SK-N-SH (cell line): Measurements from ENCODE around the gene NLK. TPM values are rescaled to one million over a fixed set of nuclear protein-coding genes. Genes with fewer than 3 reads are reported as not detected.

ENCODE experiments used
- CTCF ChIA-PET: fragments of 300-600, 350-600 bp; formaldehyde crosslinking; extraction: SDS; loops from one replicate; lab custom pipeline; 2021; lab: Yijun Ruan, JAX
- POLR2A ChIA-PET: fragments of 350-600 bp; sonication (Branson Sonifier 250); formaldehyde crosslinking; extraction: SDS; loops from one replicate; lab custom pipeline; 2020; ENCODE audit warnings: antibody characterized with exemption, inconsistent platforms; lab: Yijun Ruan, JAX
- DNase-seq: peaks from one replicate; pipeline ENCODE4 v3.0.0; 2012
- H2AFZ ChIP-seq: fragments of 200-600 bp; sonication (generic); 2 replicates; pipeline ENCODE4 v1.8.1; 2016; ENCODE audit warnings: antibody characterized with exemption, mild to moderate bottlenecking, low read depth
- H3F3A ChIP-seq: fragments of 200-600 bp; sonication (generic); replicated peaks from 2 replicates; pipeline ENCODE3; 2016; ENCODE audit warnings: antibody characterized with exemption, mild to moderate bottlenecking; ENCODE audit not compliant: insufficient read depth
- H3K27ac ChIP-seq, 2 experiments: fragments of 200-500 bp in 1 of 2; fragments of 200-600 bp in 1 of 2; sonication (Bioruptor generic) in 1 of 2; sonication (generic), shearing (Covaris generic) in 1 of 2; 2 replicates each; pipeline versions ENCODE4 v1.5.1 to v1.6.1; 2014 to 2016; ENCODE audit warnings: low read depth in 2 of 2, inconsistent platforms in 1 of 2, low read length in 1 of 2, mild to moderate bottlenecking in 1 of 2, mixed read lengths in 1 of 2
- H3K27me3 ChIP-seq: fragments of 200-600 bp; sonication (generic), shearing (Covaris generic); 2 replicates; pipeline ENCODE4 v1.6.1; 2016; ENCODE audit warnings: mixed run types; ENCODE audit not compliant: insufficient read depth
- H3K36me3 ChIP-seq, 2 experiments: fragments of 200-500 bp in 1 of 2; fragments of 200-600 bp in 1 of 2; sonication (Bioruptor generic) in 1 of 2; sonication (generic) in 1 of 2; replicated peaks in 1 of 2; 2 replicates each; pipeline versions ENCODE3 to v1.5.1; 2014 to 2016; ENCODE audit warnings: low read length in 1 of 2, mild to moderate bottlenecking in 1 of 2; ENCODE audit not compliant: insufficient read depth in 2 of 2, control insufficient read depth in 1 of 2
- H3K4me1 ChIP-seq, 2 experiments: fragments of 200-500 bp in 1 of 2; fragments of 200-600 bp in 1 of 2; sonication (Bioruptor generic) in 1 of 2; sonication (generic), shearing (Covaris generic) in 1 of 2; 2 replicates each; pipeline versions ENCODE4 v1.5.1 to v1.6.1; 2014 to 2016; ENCODE audit warnings: low read depth in 1 of 2, low read length in 1 of 2, mixed run types in 1 of 2; ENCODE audit not compliant: insufficient read depth in 2 of 2, control insufficient read depth in 1 of 2
- H3K4me2 ChIP-seq: fragments of 200-600 bp; sonication (generic), shearing (Covaris generic); 2 replicates; pipeline ENCODE4 v1.6.1; 2017; ENCODE audit warnings: mixed run types
- H3K4me3 ChIP-seq, 2 experiments: fragments of 200-500 bp in 1 of 2; fragments of 200-600 bp in 1 of 2; sonication (Bioruptor generic) in 1 of 2; sonication (generic), shearing (Covaris generic) in 1 of 2; 2 replicates each; pipeline versions ENCODE4 v1.5.1 to v1.8.1; 2014 to 2016; ENCODE audit warnings: low read depth in 2 of 2, inconsistent platforms in 1 of 2, low read length in 1 of 2, mild to moderate bottlenecking in 1 of 2, mixed read lengths in 1 of 2, moderate library complexity in 1 of 2
- H3K79me2 ChIP-seq: fragments of 200-600 bp; sonication (generic); 2 replicates; pipeline ENCODE4 v1.8.1; 2017; ENCODE audit warnings: mild to moderate bottlenecking; ENCODE audit not compliant: insufficient read depth
- H3K9ac ChIP-seq: fragments of 200-600 bp; sonication (generic); 2 replicates; pipeline ENCODE4 v1.6.1; 2017; ENCODE audit warnings: mixed run types
- H3K9me2 ChIP-seq: fragments of 200-600 bp; sonication (generic); 2 replicates; pipeline ENCODE4 v1.6.1; 2017; ENCODE audit warnings: mixed run types
- H3K9me3 ChIP-seq: fragments of 200-600 bp; sonication (generic); 2 replicates; pipeline ENCODE4 v1.6.1; 2017; ENCODE audit warnings: mixed run types, mild to moderate bottlenecking, moderate library complexity
- H4K20me1 ChIP-seq: fragments of 200-600 bp; sonication (generic); 2 replicates; pipeline ENCODE4 v1.6.1; 2017; ENCODE audit warnings: mild to moderate bottlenecking, mixed run types; ENCODE audit not compliant: insufficient read depth
- CTCF ChIP-seq: fragments of 200-600 bp; sonication (generic); IDR thresholded peaks from 2 replicates; pipeline ENCODE4 v1.6.1; 2017; ENCODE audit warnings: antibody characterized with exemption, mild to moderate bottlenecking, moderate library complexity
- ELF1 ChIP-seq: IDR thresholded peaks from 2 replicates; pipeline ENCODE4 v1.4.0; 2012
- EZH2phosphoT487 ChIP-seq: fragments of 200-600 bp; sonication (generic); IDR thresholded peaks from 2 replicates; pipeline ENCODE4 v1.6.1; 2017; ENCODE audit warnings: low read depth, mixed run types, mild to moderate bottlenecking, antibody characterized with exemption, moderate library complexity, borderline replicate concordance
- FOSL2 ChIP-seq: IDR thresholded peaks from 2 replicates; pipeline ENCODE4 v1.4.0; 2012; ENCODE audit warnings: low read depth, mild to moderate bottlenecking, moderate library complexity, borderline replicate concordance
- FOXJ3 ChIP-seq: sonication (generic); formaldehyde crosslinking; IDR thresholded peaks from 2 replicates; pipeline ENCODE4 v1.5.1; 2020; ENCODE audit warnings: mild to moderate bottlenecking, missing genetic modification reagents
- PBX3 ChIP-seq: IDR thresholded peaks from 2 replicates; pipeline ENCODE4; 2012
- POLR2AphosphoS5 ChIP-seq: IDR thresholded peaks from 2 replicates; pipeline ENCODE4 v1.6.1; 2012; ENCODE audit warnings: low read depth, low read length
- RCOR1 ChIP-seq: fragments of 150-350 bp; IDR thresholded peaks from 2 replicates; pipeline ENCODE4 v1.6.1; 2017; ENCODE audit warnings: antibody characterized with exemption, low read length
- REST ChIP-seq: IDR thresholded peaks from 2 replicates; pipeline ENCODE4 v1.6.1; 2012; ENCODE audit warnings: mild to moderate bottlenecking, low read depth, low read length, moderate library complexity
- RFX5 ChIP-seq: IDR thresholded peaks from 2 replicates; pipeline ENCODE4 v1.6.1; 2012; ENCODE audit warnings: mild to moderate bottlenecking, improper control_type of control experiment, low read length
- SIN3A ChIP-seq: IDR thresholded peaks from 2 replicates; pipeline ENCODE4 v1.6.1; 2012; ENCODE audit warnings: low read depth, mild to moderate bottlenecking, low read length, moderate library complexity, borderline replicate concordance
- USF2 ChIP-seq: fragments of 150-350 bp; IDR thresholded peaks from 2 replicates; pipeline ENCODE4 v1.6.1; 2017; ENCODE audit warnings: antibody characterized with exemption, low read length, low read depth, borderline replicate concordance
- WGBS: methylation state at CpG from one replicate; pipeline ENCODE4 v1.1.6; 2017; ENCODE audit warnings: low lambda C conversion rate; 5-methylcytosine and 5-hydroxymethylcytosine counted together
- polyA plus RNA-seq, 3 experiments: library from polyadenylated mRNA; depleted of rRNA; stranded (reverse); fragments of >200 nt; gene quantifications; 2 replicates each; pipeline ENCODE4 v1.2.3, GENCODE V29; 2012
- TF ChIP-seq, protein P1 (sequence below): IDR thresholded peaks from 2 replicates; pipeline ENCODE4 v1.4.0; 2012; ENCODE audit warnings: low read depth, borderline replicate concordance

NLK gene
- polyA plus RNA-seq, 1 of the 3 experiments (the other 2 are of a cell fraction): 12.3 TPM

DNA sequence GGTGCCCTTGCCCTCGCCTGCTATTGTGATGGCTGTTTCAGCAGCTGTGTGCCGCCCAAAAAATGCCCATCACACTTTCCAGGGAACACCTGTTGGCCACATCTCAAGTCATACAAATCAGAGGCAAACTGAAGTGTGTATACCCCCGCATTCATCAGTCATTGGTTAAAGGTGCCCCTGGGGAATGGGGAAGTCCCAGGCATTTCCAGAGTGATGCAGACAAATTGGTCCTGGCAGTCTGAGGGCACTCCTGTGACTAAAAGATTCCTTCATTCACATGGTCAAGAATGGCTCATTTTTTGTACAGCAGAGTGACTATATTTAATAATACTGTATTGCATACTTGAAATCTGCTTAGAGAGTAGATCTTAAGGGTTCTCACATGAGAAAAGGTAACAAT, 173.6 kb downstream of the NLK start:
- no peak overlapping the region for H3K27ac ChIP-seq
- H3F3A ChIP-seq: no peaks in the 10 kb centered on the region
- no peaks in the 10 kb centered on the region for H3K27me3 ChIP-seq
- POLR2A ChIA-PET: no interaction called here
- CTCF ChIA-PET: no interaction called here
- H4K20me1 ChIP-seq: no peaks in the 10 kb centered on the region
- no peaks in the 10 kb centered on the region for H3K9me3 ChIP-seq
- no peak overlapping the region for H2AFZ ChIP-seq
- no peaks in the 10 kb centered on the region for H3K9me2 ChIP-seq
- no peaks in the 10 kb centered on the region for H3K79me2 ChIP-seq
- no peaks in the 10 kb centered on the region for H3K4me1 ChIP-seq
- WGBS: 67% methylated on average over 3 of the region's 3 CpGs
- H3K9ac ChIP-seq: no peak overlapping the region
- no peak overlapping the region for H3K4me3 ChIP-seq
- H3K4me2 ChIP-seq: no peak overlapping the region
- H3K36me3 ChIP-seq: no peaks in the 10 kb centered on the region
- TF ChIP-seq FOSL2: no peak
- TF ChIP-seq FOXJ3 (CRISPR knock-in tag): no peak
- TF ChIP-seq RFX5: no peak
- TF ChIP-seq ELF1: no peak
- no peak for TF ChIP-seq RCOR1
- no peak for TF ChIP-seq PBX3
- TF ChIP-seq CTCF: no peak
- TF ChIP-seq, protein P1, sequence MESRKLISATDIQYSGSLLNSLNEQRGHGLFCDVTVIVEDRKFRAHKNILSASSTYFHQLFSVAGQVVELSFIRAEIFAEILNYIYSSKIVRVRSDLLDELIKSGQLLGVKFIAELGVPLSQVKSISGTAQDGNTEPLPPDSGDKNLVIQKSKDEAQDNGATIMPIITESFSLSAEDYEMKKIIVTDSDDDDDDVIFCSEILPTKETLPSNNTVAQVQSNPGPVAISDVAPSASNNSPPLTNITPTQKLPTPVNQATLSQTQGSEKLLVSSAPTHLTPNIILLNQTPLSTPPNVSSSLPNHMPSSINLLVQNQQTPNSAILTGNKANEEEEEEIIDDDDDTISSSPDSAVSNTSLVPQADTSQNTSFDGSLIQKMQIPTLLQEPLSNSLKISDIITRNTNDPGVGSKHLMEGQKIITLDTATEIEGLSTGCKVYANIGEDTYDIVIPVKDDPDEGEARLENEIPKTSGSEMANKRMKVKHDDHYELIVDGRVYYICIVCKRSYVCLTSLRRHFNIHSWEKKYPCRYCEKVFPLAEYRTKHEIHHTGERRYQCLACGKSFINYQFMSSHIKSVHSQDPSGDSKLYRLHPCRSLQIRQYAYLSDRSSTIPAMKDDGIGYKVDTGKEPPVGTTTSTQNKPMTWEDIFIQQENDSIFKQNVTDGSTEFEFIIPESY: no peak
- no peak for TF ChIP-seq SIN3A
- no peak for TF ChIP-seq REST
- TF ChIP-seq USF2: no peak
- no peak for TF ChIP-seq EZH2phosphoT487
- no peak for TF ChIP-seq POLR2AphosphoS5
- no peak for DNase-seq
